H1 (cell line): ENCODE measurements around the gene SBK2.

Experiments used
- CTCF ChIP-seq, 3 experiments: IDR thresholded peaks; 1 replicate in 2 of 3; 2 replicates in 1 of 3; pipeline versions ENCODE4 v1.5.1 to v1.6.1; 2011; ENCODE audit warnings: low read length in 3 of 3, mild to moderate bottlenecking in 3 of 3, inconsistent platforms in 2 of 3, low read depth in 1 of 3, moderate library complexity in 1 of 3; ENCODE audit not compliant: insufficient read depth in 1 of 3; ENCODE audit errors: control extremely low read depth in 1 of 3
- EP300 ChIP-seq, 2 experiments: IDR thresholded peaks; 1 replicate in 1 of 2; 2 replicates in 1 of 2; pipeline ENCODE4 v1.6.1; 2011 to 2012; ENCODE audit warnings: low read depth in 2 of 2, low read length in 2 of 2, mild to moderate bottlenecking in 2 of 2, borderline replicate concordance in 1 of 2, inconsistent platforms in 1 of 2, moderate library complexity in 1 of 2
- GTF2F1 ChIP-seq: IDR thresholded peaks from 2 replicates; pipeline ENCODE4 v1.6.1; 2012; ENCODE audit warnings: low read depth, low read length, improper control_type of control experiment, borderline replicate concordance
- MAFK ChIP-seq: IDR thresholded peaks from 2 replicates; pipeline ENCODE4 v1.6.1; 2012; ENCODE audit warnings: low read depth, mild to moderate bottlenecking, improper control_type of control experiment, low read length

- TF ChIP-seq GTF2F1 (no peak), MAFK (no peak), CTCF (IDR thresholded peaks at IDR 0.05; ENCODE audit: control extremely low read depth in 1 of 3, insufficient read depth in 1 of 3, low read depth in 1 of 3, low read length in 3 of 3) (no peak), EP300 (IDR thresholded peaks at IDR 0.05; ENCODE audit: borderline replicate concordance in 1 of 2, low read depth in 2 of 2, low read length in 2 of 2) (no peak)
Observed at GRCh38 chr19:55520691-55521292, 16.1 kb downstream of the SBK2 start.
